AG09319 (cell line): Measurements from ENCODE around the gene FARP1.

Experiments
- DNase-seq: peaks from one replicate; pipeline ENCODE4 v3.0.0-alpha.2; 2010; ENCODE audit warnings: low read depth; ENCODE audit errors: extremely low read depth
- CTCF ChIP-seq: IDR thresholded peaks from 2 replicates; pipeline ENCODE4 v1.5.1; 2011; ENCODE audit warnings: low read depth, mild to moderate bottlenecking, inconsistent platforms, low read length, moderate library complexity

FARP1 gene

GRCh38 chr13:98358937-98359336, 216.0 kb downstream of the FARP1 start:
- no peak for DNase-seq
- no peak for TF ChIP-seq CTCF

GRCh38 chr13:98360545-98360944, 217.7 kb downstream of the FARP1 start:
- TF ChIP-seq CTCF = no peak
- no peak for DNase-seq

- TF ChIP-seq CTCF = no peak
- no peak for DNase-seq
These were observed 220.4 kb downstream of the FARP1 start for GRCh38 chr13:98363326-98363725.

GRCh38 chr13:98364179-98364578, 221.3 kb downstream of the FARP1 start:
- no peak for TF ChIP-seq CTCF
- no peak for DNase-seq

GRCh38 chr13:98364647-98365046, 221.8 kb downstream of the FARP1 start:
- no peak for TF ChIP-seq CTCF
- no peak for DNase-seq

- no peak for DNase-seq
- TF ChIP-seq CTCF = no peak
These were observed 222.4 kb downstream of the FARP1 start for GRCh38 chr13:98365302-98365701.

GRCh38 chr13:98366010-98366409, 223.1 kb downstream of the FARP1 start:
- TF ChIP-seq CTCF = no peak

More at GRCh38 chr13:98366010-98366409, 223.1 kb downstream of the FARP1 start:
- no peak for DNase-seq
